SK-N-MC (cell line): ENCODE data around the gene FGF14.

ENCODE experiments used
- DNase-seq: peaks from one replicate; pipeline ENCODE4 v3.0.0-alpha.2; 2011; ENCODE audit warnings: low read depth, low spot score
- H3K27ac ChIP-seq: fragments of 200-600 bp; sonication (generic); 2 replicates; pipeline ENCODE4 v1.5.1; 2016; ENCODE audit warnings: mixed run types
- H3K36me3 ChIP-seq: fragments of 200-600 bp; sonication (generic); 2 replicates; pipeline ENCODE4 v1.6.1; 2017; ENCODE audit warnings: antibody characterized with exemption, low read length, mixed read lengths; ENCODE audit not compliant: insufficient read depth
- H3K4me3 ChIP-seq: fragments of 200-600 bp; sonication (generic); 2 replicates; pipeline ENCODE4 v1.5.1; 2016
- H3K9ac ChIP-seq: fragments of 200-600 bp; sonication (generic); 2 replicates; pipeline ENCODE4 v1.8.0; 2017; ENCODE audit warnings: mixed run types, mixed read lengths; ENCODE audit not compliant: insufficient read length
- H3K9me3 ChIP-seq: fragments of 200-600 bp; sonication (generic); 2 replicates; pipeline ENCODE4 v1.6.1; 2017; ENCODE audit warnings: low read depth, mild to moderate bottlenecking, antibody characterized with exemption, low read length, moderate library complexity, mixed read lengths
- EZH2 ChIP-seq: fragments of 200-600 bp; sonication (generic); IDR thresholded peaks from one replicate; pipeline ENCODE4 v1.6.1; 2017; ENCODE audit warnings: antibody characterized with exemption
- FOXP2 ChIP-seq: optimal IDR thresholded peaks from 2 replicates; pipeline ENCODE3; 2011; ENCODE audit warnings: mild to moderate bottlenecking, moderate library complexity; ENCODE audit not compliant: insufficient read depth; ENCODE audit errors: extremely low read length, control extremely low read depth
- POLR2AphosphoS5 ChIP-seq: IDR thresholded peaks from 2 replicates; pipeline ENCODE4 v1.6.1; 2012; ENCODE audit warnings: mild to moderate bottlenecking, low read depth, low read length, borderline replicate concordance

FGF14 gene

DNA sequence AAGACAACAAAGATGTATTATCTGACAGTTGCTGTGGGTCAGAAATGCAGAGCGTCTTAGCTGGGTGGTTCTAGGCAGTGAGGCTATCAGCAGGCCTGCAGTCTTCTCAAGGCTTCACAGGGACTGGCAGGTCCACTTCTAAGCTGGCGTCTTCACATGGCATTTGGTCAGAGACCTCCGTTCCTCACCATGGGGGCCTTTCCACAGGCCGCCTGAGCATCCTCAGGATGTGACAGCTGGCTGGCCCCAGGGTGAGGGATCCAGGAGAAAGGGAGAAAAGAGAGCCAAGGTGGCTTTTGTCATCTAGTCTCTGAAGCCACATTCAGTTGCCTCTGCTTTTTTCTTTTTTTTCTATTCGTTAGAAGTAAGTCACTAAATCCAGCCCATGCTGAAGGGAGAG is 50.3 kb downstream of the FGF14 start:
- no peak for DNase-seq
- TF ChIP-seq FOXP2 (no peak), POLR2AphosphoS5 (no peak)
- H3K4me3 ChIP-seq, result no peak overlapping the region

DNA sequence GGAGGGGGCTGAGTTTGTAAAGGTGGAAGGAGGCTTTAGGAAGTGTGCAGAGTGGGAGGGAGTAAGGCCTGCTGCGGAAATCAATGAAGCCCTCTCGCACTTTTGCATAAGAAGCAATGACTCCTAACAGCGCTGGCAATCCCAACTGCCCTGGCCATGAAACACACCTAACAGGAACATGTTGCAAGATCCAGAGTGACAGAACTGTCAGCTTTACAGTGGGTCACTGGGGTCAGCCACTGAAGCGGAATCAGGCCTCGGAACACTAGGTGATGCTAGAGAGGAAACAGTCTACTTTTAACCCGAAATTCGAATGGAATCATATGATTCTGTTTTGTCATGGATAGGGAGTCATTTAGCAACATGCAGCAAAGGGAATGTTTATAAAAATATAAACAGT is 54.4 kb downstream of the FGF14 start:
- Histone ChIP-seq H3K9ac (no peak overlapping the region), H3K27ac (no peak overlapping the region), H3K36me3 (no peaks in the 10 kb centered on the region), H3K4me3 (no peak overlapping the region), H3K9me3 (no peaks in the 10 kb centered on the region)
- no peak for DNase-seq
- TF ChIP-seq POLR2AphosphoS5 (no peak), EZH2 (no peak), FOXP2 (no peak)

More for the DNA sequence above, 50.3 kb downstream of the FGF14 start:
- Histone ChIP-seq H3K9me3 (no peaks in the 10 kb centered on the region), H3K9ac (no peak overlapping the region), H3K36me3 (no peaks in the 10 kb centered on the region), H3K27ac (no peak overlapping the region)

DNA sequence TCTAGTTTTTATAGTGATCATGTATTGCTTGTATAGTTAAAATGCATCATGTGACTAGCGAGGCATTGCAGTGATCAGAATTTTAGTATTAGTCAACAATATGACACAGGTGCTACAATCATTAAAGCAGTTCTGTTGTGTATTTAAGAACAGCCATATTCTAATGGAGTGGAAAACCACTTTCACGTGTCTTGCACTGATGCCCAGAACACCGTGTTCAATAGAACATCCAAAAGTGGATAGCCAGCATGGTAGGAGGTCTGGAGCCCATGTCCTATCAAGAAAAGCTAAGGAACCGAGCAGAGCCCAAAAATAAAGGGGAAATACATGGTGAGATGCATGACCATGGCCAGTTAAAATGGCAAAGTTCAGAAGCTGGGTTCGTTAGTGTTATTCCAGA is 55.1 kb downstream of the FGF14 start:
- no peak overlapping the region for H3K4me3 ChIP-seq
- no peak overlapping the region for H3K9ac ChIP-seq
- no peak overlapping the region for H3K27ac ChIP-seq
- no peak for DNase-seq
- TF ChIP-seq POLR2AphosphoS5 (no peak), EZH2 (no peak), FOXP2 (no peak)
- H3K36me3 ChIP-seq, result no peaks in the 10 kb centered on the region
- H3K9me3 ChIP-seq, result no peaks in the 10 kb centered on the region

DNA sequence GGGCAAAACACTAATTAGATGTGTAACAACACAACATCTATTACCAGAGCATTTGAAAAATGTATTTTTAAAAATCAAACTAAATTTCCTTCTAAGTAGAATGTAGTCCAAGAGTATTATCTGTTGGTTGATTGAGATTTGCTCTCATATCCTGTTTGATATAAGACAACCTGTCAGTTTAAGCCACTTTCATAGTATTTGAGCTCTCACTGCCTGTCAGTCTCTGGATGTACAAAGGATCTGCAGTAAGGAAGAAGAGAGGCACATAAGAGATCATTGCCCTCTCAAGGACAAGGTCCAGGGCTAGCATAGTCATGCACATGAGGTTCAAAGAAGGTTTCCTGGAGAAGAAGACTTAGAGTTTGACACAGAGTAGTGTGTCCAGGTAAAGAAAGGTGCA is 57.4 kb downstream of the FGF14 start:
- no peak for DNase-seq
- no peak overlapping the region for H3K27ac ChIP-seq
- no peaks in the 10 kb centered on the region for H3K9me3 ChIP-seq
- no peak overlapping the region for H3K9ac ChIP-seq
- TF ChIP-seq FOXP2 (no peak), POLR2AphosphoS5 (no peak), EZH2 (no peak)
- H3K36me3 ChIP-seq, result no peaks in the 10 kb centered on the region
- H3K4me3 ChIP-seq, result no peak overlapping the region

DNA sequence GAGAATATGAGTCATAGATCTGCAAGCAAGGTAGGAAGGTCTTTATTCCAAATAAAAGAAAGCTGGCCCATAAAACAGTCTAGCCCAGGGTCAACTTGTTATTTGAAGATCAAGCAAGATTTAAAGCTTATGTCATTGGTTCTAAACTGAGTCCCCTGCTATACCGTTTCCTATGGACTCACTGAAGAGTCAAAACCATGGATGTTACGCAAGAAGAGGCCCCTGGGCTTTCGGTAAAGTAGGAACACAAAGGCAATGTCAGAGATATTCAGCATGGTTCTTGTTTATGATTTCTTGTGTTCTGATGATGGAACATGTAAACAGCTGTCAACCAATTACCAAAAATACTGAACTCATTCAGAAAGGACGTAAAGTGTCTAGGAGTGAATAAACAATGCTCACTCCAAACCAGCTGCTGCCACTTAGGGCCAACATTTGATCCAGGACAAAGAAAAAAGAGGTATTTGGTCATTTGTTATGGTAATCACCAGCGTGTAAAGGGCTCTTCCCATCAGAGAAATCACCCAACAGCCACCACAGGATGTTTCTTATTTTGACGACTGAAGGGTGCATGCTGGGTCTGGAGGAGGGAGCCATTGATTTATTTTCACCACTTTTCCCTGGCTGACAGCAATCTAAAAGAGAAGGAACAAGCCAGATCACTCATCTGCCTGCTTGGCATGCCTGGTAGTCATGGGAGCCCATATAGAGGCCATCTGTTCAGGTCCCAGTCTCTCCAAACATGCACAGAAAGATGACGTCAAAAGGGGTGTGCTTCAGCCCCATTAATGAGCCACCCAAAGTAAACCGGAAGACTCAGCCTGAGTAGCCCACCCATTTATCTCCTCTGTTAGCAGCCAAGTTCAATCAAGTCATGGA is 68.3 kb downstream of the FGF14 start:
- H3K27ac ChIP-seq, result no peak overlapping the region
- TF ChIP-seq FOXP2 (no peak), EZH2 (no peak), POLR2AphosphoS5 (no peak)
- H3K36me3 ChIP-seq, result no peaks in the 10 kb centered on the region
- no peak overlapping the region for H3K4me3 ChIP-seq
- H3K9ac ChIP-seq, result no peak overlapping the region
- no peak for DNase-seq
- H3K9me3 ChIP-seq, result no peaks in the 10 kb centered on the region

DNA sequence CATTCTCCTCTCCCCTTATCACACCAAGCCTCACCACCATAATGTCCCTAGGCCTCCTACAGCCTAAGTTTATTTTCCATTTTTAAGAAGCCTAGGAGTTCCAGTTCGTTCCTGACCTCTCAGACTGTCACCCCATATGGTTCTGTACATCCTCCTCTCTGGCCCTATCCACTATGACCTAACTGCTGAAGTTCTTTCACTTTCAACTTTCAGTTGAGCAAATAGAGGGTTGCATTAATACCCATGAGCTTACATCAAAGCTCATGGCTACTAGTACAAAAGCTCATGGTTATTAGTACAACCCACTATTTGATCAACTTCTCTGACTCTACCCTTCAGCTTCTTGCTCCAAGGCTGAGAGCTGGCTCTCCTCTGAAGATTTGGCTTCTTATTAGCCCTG is 72.9 kb downstream of the FGF14 start:
- Histone ChIP-seq H3K27ac (no peak overlapping the region), H3K9me3 (no peaks in the 10 kb centered on the region), H3K4me3 (no peak overlapping the region), H3K36me3 (no peaks in the 10 kb centered on the region), H3K9ac (no peak overlapping the region)
- no peak for TF ChIP-seq POLR2AphosphoS5
- no peak for TF ChIP-seq EZH2
- no peak for TF ChIP-seq FOXP2
- DNase-seq, result no peak

DNA sequence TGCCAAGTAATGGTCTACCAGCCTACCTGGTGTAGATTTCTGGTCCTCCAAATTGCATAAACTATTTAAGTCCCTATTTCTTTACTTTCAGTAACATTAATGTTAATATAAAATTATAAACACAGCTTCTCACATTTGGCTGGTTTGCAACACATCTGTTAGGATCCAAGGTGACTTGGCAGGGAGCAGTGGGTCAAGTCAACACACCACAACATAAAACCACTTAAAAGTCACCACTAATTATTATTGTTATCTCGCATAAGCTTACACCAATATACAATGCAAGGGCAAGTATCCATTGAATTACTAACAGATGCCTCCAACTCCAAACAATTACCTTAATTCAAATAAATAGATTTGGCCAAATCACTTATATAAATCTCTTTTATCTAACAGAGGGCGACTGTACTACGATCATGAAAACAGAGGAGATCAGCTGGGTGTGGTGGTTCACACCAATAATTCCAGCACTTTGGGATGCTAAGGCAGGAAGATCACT is 74.7 kb downstream of the FGF14 start:
- no peak for DNase-seq
- peak overlapping the region; percentile 80 for H3K9ac ChIP-seq
- no peak for TF ChIP-seq EZH2
- TF ChIP-seq FOXP2, result no peak
- TF ChIP-seq POLR2AphosphoS5, result no peak
- no peaks in the 10 kb centered on the region for H3K36me3 ChIP-seq
- peak overlapping the region; percentile 100 for H3K27ac ChIP-seq
- peak overlapping the region; percentile 33; the same call in 1 of the 2 replicates for H3K4me3 ChIP-seq
- no peaks in the 10 kb centered on the region for H3K9me3 ChIP-seq

DNA sequence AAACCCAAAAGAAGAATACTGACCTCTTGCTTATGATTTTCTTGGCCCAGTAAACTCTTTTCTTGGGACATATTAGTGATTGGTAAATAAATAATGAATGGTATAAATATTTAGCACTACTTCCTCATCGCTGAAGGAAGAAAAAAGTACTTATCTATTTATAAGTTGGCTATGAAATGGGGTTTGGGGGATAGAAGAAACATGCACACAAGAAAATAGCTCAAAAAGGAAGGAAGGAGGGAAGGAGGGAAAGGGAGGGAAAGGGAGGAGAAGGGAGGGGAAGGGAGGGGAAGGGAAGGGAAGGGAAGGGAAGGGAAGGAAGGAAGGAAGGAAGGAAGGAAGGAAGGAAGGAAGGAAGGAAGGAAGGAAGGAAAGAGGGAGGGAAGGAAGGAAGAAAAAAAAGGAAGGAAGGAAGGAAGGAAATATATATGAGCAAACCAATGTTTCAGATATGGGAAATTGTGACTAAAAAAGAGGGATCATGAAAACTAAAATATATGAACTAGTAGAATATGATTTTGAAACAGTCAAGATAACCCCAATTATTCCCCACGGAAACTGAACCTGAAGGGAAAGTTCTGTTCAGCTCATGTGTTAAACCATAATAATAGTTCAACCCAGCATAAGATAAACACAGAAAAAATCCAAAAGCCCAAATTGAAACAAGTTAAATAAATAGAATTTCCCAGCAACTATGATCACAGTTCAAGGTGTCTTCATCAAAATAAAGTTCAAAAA is 75.3 kb downstream of the FGF14 start:
- peak; percentile 95 for DNase-seq
- peak overlapping the region; percentile 100 for H3K27ac ChIP-seq
- no peaks in the 10 kb centered on the region for H3K36me3 ChIP-seq
- TF ChIP-seq EZH2 (no peak), POLR2AphosphoS5 (peak; percentile 56; the same call in 1 of the 2 replicates)
- no peaks in the 10 kb centered on the region for H3K9me3 ChIP-seq
- peak overlapping the region; percentile 80 for H3K9ac ChIP-seq
- H3K4me3 ChIP-seq, result peak overlapping the region; percentile 61

DNA sequence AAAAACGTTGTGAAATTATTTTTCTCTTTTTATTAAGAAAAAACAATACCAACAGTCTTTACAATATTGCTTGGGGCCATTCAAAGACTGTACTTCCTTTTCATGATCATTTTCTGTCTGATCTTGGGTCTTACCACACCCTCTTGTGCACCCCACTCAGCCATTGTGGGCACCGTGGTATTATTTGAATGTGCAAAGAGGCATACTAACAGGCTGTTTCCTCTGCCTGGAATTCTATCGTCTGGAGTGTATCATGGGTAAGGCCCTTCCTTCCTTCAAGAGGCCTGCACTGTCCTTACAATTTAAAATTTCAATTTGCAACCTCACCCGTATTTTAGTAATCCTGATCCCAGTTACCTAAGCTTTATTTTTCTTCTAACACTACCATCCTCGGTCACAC is 76.5 kb downstream of the FGF14 start:
- Histone ChIP-seq H3K36me3 (no peaks in the 10 kb centered on the region), H3K9ac (peak overlapping the region; percentile 73), H3K9me3 (no peaks in the 10 kb centered on the region), H3K4me3 (peak overlapping the region; percentile 61), H3K27ac (peak overlapping the region; percentile 100)
- TF ChIP-seq EZH2, result no peak
- TF ChIP-seq POLR2AphosphoS5, result peak; percentile 38; the same call in 1 of the 2 replicates
- TF ChIP-seq FOXP2, result no peak
- peak; percentile 79 for DNase-seq
